Osteocyte (in vitro differentiated cells): ENCODE results near the gene FAM217B. TPM values are rescaled to one million over a fixed set of nuclear protein-coding genes. Genes with fewer than 3 reads are reported as not detected.

ENCODE experiments used
- DNase-seq: peaks from one replicate; pipeline ENCODE4 v3.0.0; 2021; ENCODE audit warnings: mixed read lengths; ENCODE audit not compliant: unreplicated experiment; ENCODE audit errors: extremely low spot score
- H3K27ac Mint-ChIP-seq: one replicate; pipeline ENCODE4 v1.8.0; 2021; ENCODE audit warnings: mild to moderate bottlenecking, mixed read lengths; ENCODE audit not compliant: unreplicated experiment
- H3K27me3 Mint-ChIP-seq: one replicate; pipeline ENCODE4 v1.8.0; 2021; ENCODE audit warnings: mixed read lengths; ENCODE audit not compliant: unreplicated experiment
- H3K36me3 Mint-ChIP-seq: one replicate; pipeline ENCODE4 v1.8.0; 2021; ENCODE audit warnings: mixed read lengths; ENCODE audit not compliant: unreplicated experiment
- H3K4me1 Mint-ChIP-seq: one replicate; pipeline ENCODE4 v1.8.0; 2021; ENCODE audit warnings: mixed read lengths; ENCODE audit not compliant: unreplicated experiment
- H3K4me3 Mint-ChIP-seq: one replicate; pipeline ENCODE4 v1.8.0; 2021; ENCODE audit warnings: mild to moderate bottlenecking, moderate library complexity, mixed read lengths; ENCODE audit not compliant: unreplicated experiment
- H3K9me3 Mint-ChIP-seq: one replicate; pipeline ENCODE4 v1.8.0; 2021; ENCODE audit warnings: mixed read lengths; ENCODE audit not compliant: unreplicated experiment
- total RNA-seq: library from RNA; stranded (reverse); gene quantifications from 2 replicates; pipeline ENCODE4 v1.2.1, GENCODE V29; 2021
- TF ChIP-seq, protein P1 (sequence below): fragments of 200-600 bp; sonication (generic); IDR thresholded peaks from 2 replicates; pipeline ENCODE4 v1.5.0; 2021; ENCODE audit warnings: antibody characterized with exemption, mild to moderate bottlenecking, moderate library complexity

FAM217B gene
- total RNA-seq, 1 donor from 2014 or later: 17.7 TPM

DNA sequence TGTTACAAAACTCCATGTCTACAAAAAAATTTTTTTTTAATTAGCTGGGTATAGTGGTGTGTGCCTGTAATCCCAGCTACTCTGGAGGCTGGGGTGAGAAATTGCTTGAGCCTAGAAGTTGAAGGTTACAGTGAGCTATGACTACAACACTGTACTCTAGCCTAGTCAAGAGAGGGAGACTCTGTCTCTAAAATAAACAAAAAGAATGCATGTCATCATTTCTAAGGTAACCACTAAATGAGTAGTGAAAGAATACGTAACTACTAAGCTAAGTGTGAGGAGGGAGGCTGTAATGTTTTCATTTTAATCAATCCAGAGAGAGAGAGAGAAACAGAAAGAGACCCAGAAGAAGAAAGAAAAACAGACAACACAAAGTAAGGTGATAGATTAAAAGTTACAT is 16.7 kb upstream of the FAM217B start:
- Mint-ChIP-seq H3K9me3 (no peaks in the 10 kb centered on the region), H3K4me1 (peaks cover 16% of the 10 kb centered on the region), H3K36me3 (no peaks in the 10 kb centered on the region), H3K27ac (no peak overlapping the region), H3K4me3 (no peak overlapping the region), H3K27me3 (peaks cover 4% of the 10 kb centered on the region)
- no peak for DNase-seq
- TF ChIP-seq, protein P1, sequence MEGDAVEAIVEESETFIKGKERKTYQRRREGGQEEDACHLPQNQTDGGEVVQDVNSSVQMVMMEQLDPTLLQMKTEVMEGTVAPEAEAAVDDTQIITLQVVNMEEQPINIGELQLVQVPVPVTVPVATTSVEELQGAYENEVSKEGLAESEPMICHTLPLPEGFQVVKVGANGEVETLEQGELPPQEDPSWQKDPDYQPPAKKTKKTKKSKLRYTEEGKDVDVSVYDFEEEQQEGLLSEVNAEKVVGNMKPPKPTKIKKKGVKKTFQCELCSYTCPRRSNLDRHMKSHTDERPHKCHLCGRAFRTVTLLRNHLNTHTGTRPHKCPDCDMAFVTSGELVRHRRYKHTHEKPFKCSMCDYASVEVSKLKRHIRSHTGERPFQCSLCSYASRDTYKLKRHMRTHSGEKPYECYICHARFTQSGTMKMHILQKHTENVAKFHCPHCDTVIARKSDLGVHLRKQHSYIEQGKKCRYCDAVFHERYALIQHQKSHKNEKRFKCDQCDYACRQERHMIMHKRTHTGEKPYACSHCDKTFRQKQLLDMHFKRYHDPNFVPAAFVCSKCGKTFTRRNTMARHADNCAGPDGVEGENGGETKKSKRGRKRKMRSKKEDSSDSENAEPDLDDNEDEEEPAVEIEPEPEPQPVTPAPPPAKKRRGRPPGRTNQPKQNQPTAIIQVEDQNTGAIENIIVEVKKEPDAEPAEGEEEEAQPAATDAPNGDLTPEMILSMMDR: no peak

DNA sequence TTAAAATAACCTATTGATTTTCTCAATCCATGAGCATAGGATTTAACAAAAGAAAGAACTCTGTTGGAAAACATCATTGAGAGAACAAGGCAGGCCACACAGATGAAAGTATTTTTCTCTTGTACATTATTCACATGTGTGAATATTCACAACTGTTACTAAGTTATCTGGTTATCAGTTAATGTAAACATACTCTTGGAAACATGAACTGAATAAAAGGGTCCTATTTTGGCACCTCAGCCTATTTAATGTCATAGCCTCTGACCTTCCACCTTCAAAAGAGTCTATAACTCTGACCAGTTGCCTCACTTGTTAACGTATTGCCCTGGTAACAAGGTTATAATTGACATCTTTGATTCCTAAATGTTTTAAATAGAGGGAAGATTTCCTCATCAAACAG is 14.8 kb upstream of the FAM217B start:
- DNase-seq: no peak
- Mint-ChIP-seq H3K27ac (no peak overlapping the region), H3K4me3 (no peak overlapping the region), H3K36me3 (no peaks in the 10 kb centered on the region), H3K9me3 (no peaks in the 10 kb centered on the region), H3K27me3 (peaks cover 4% of the 10 kb centered on the region), H3K4me1 (peaks cover 16% of the 10 kb centered on the region)
- TF ChIP-seq, protein P1: no peak

DNA sequence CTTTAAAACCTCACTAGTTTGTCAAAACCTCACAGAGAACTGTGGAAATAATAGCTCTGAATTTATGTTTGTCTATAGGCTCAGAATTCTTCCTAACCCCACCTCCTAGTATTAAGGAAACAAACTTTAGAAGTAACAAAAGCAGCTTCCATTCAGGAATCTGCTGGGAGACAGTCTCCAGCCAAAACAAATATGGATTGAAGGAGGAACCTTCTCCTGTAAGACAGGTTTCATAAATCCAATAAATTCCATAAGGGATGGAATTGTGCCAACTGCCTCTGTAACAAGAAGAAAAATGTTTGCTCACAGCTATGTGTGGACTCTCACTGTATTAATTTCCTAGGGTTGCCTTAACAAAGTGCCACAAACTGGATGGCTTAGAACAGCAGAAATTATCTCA is 14.3 kb upstream of the FAM217B start:
- Mint-ChIP-seq H3K36me3 (no peaks in the 10 kb centered on the region), H3K4me3 (no peak overlapping the region), H3K27me3 (peaks cover 4% of the 10 kb centered on the region), H3K27ac (peak overlapping the region; percentile 56), H3K9me3 (no peaks in the 10 kb centered on the region), H3K4me1 (peaks cover 16% of the 10 kb centered on the region)
- DNase-seq: no peak
- TF ChIP-seq, protein P1: no peak

DNA sequence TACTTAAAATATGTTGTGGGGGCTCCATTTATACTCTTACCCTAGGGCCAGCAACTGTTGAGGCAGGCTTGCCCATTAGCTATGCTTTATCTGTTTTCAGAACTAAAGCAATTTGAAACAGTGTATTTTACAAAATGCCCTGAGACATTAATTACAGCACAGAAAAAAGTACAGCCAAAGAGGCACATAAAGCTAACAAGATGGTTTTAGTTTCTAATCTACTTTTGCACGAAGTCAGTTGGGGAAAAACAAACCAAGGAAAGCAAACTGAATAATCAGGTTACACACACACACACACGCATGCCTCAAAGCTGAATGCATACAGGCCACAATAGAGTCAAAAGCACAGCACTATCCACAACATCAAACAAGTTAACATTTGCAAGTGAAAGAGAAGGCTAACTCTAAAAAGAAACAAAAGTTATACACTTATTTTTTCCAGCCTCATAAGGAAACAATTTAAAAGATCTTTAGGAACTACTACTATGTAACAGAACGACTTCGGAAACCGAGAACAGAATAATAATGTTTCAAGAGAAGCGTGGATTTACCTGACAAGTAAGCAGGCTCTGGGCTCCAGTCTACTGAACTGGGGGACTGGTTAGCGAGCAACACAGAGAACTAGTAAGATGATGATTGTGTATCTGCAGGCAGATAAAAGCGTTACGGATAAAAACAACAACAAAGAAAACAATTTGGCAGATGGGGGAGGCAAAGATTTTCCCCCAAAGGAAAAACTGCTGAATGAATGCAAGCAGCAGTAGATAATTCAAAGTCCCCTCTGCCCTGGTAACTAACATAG is 8.5 kb upstream of the FAM217B start:
- DNase-seq: no peak
- Mint-ChIP-seq H3K27me3 (no peaks in the 10 kb centered on the region), H3K9me3 (no peaks in the 10 kb centered on the region), H3K4me3 (peak overlapping the region; percentile 48), H3K27ac (no peak overlapping the region), H3K36me3 (peaks cover 3% of the 10 kb centered on the region), H3K4me1 (peaks cover 16% of the 10 kb centered on the region)
- TF ChIP-seq, protein P1: no peak

DNA sequence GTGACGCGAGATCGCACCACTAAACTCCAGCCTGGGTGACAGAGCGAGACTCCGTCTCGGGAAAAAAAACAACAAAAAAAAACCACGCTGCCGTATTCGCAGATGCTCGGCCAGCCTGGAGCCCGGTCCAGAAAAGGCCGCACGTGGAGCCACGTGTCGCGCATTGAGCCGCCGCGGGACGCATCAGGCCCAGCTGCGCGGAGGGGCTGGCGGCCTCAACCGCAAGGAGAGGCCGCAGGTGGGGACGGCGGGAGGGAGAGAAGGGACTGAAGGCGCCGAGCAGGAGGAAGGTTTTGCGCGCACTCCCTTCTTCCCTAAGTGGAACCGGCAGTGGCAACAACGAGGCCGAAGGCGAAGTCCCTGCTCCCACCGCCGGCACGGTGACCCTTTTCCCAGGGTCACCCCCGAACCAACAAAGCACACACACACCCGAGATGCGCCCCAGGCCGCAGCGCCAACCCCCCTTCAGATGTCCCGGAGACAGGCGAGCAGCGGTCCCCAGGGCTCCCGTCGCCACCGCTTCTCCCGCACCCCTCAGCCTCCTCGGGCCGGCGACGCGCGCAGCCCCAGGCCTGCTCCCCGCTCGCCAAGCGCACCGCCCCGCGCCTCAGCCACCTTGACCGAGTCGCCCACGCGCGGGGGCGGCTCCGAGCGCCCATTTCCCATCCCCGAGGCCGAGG is 7.4 kb upstream of the FAM217B start:
- H3K9me3 Mint-ChIP-seq: no peaks in the 10 kb centered on the region
- H3K4me3 Mint-ChIP-seq: no peak overlapping the region
- peaks cover 3% of the 10 kb centered on the region for H3K36me3 Mint-ChIP-seq
- DNase-seq: no peak
- H3K27ac Mint-ChIP-seq: no peak overlapping the region
- TF ChIP-seq, protein P1: no peak
- H3K27me3 Mint-ChIP-seq: no peaks in the 10 kb centered on the region
- H3K4me1 Mint-ChIP-seq: peaks cover 22% of the 10 kb centered on the region
